Activated CD4-positive, alpha-beta T cell treated with anti-CD3 and anti-CD28 coated beads, Interleukin-2, amount 50 U/mL, for 4 hours (primary cell): ENCODE measurements around the gene RBM27.
"Not testable (repeated sequence)": the region's sequence is repeated elsewhere in the genome, so short reads cannot be mapped to it uniquely, and the experiment has no call there.

Source experiments
- DNase-seq, 2 experiments: peaks; one replicate each; pipeline ENCODE4 v3.0.0-alpha.2; 2020

RBM27 gene

GRCh38 chr5:146203011-146203871 lies at the start of gene RBM27:
TSS of gene RBM27 (plus strand) at chr5:146203605. CDS start at chr5:146203766, 161 bp downstream.
- DNase-seq: peak; percentile 96

- DNase-seq: no peak
Observed at GRCh38 chr5:146158255-146158654, 45.1 kb upstream of the RBM27 start.

- no peak for DNase-seq
Observed at GRCh38 chr5:146164382-146164781, 39.0 kb upstream of the RBM27 start.

GRCh38 chr5:146165460-146165859 lies 37.9 kb upstream of the RBM27 start:
- no peak for DNase-seq

- no peak for DNase-seq
Observed at GRCh38 chr5:146165903-146166302, 37.5 kb upstream of the RBM27 start.

- DNase-seq: no peak
Observed at GRCh38 chr5:146169076-146169475, 34.3 kb upstream of the RBM27 start.

GRCh38 chr5:146173049-146173448 lies 30.4 kb upstream of the RBM27 start:
- DNase-seq: not testable (repeated sequence)

GRCh38 chr5:146173597-146173996 lies 29.8 kb upstream of the RBM27 start:
- no peak for DNase-seq

GRCh38 chr5:146176805-146177204 lies 26.6 kb upstream of the RBM27 start:
- DNase-seq: no peak

- no peak for DNase-seq
Observed at GRCh38 chr5:146179696-146180095, 23.7 kb upstream of the RBM27 start.

- DNase-seq: not testable (repeated sequence)
Observed at GRCh38 chr5:146183403-146183802, 20.0 kb upstream of the RBM27 start.

- no peak for DNase-seq
Observed at GRCh38 chr5:146185161-146185560, 18.2 kb upstream of the RBM27 start.

- no peak for DNase-seq
Observed at GRCh38 chr5:146188358-146188757, 15.0 kb upstream of the RBM27 start.

GRCh38 chr5:146192571-146193043 lies 10.8 kb upstream of the RBM27 start:
- no peak for DNase-seq

GRCh38 chr5:146193285-146193684 lies 10.1 kb upstream of the RBM27 start:
- no peak for DNase-seq

- DNase-seq: not testable (repeated sequence)
Observed at GRCh38 chr5:146194997-146195396, 8.4 kb upstream of the RBM27 start.

- no peak for DNase-seq
Observed at GRCh38 chr5:146196459-146197048, 6.9 kb upstream of the RBM27 start.

GRCh38 chr5:146199176-146199815 lies 4.1 kb upstream of the RBM27 start:
- DNase-seq: no peak

GRCh38 chr5:146201795-146202194 lies 1.6 kb upstream of the RBM27 start:
- not testable (repeated sequence) for DNase-seq

GRCh38 chr5:146203872-146204192 lies 427 bp downstream of the RBM27 start:
- DNase-seq: peak in 1 of 2 experiments; percentile 30

GRCh38 chr5:146205499-146206202 lies 2.2 kb downstream of the RBM27 start:
- DNase-seq: no peak

- no peak for DNase-seq
Observed at GRCh38 chr5:146206257-146206656, 2.9 kb downstream of the RBM27 start.

GRCh38 chr5:146208916-146209522 lies 5.6 kb downstream of the RBM27 start:
- DNase-seq: no peak
